Right lobe of liver (tissue), 6 donors: ENCODE data around the gene COL2A1. TPM values are rescaled to one million over a fixed set of nuclear protein-coding genes. Genes with fewer than 3 reads are reported as not detected.

ENCODE experiments used
- ATAC-seq, 4 donors: fragments of 200-7000 bp; cut with Tn5 transposase; one replicate each; pipeline ENCODE4 v1.9.1; 2020; ENCODE audit warnings: mild to moderate bottlenecking in 4 of 4, moderate library complexity in 4 of 4
- DNase-seq, 3 donors: peaks; one replicate each; pipeline ENCODE4 v3.0.0-alpha.2; 2020
- H3K27ac ChIP-seq, 3 donors: fragments of 200-600 bp; one replicate each; pipeline ENCODE4 v1.8.0; 2022
- H3K27me3 ChIP-seq, 2 donors: fragments of 200-600 bp; one replicate each; pipeline ENCODE4 v1.8.0; 2022
- H3K36me3 ChIP-seq, 4 donors: fragments of 200-600 bp; sonication (generic) in 1 of 4; one replicate each; pipeline versions ENCODE4 v1.5.1 to v1.8.0; 2017 to 2022; ENCODE audit warnings: control low read depth in 1 of 4
- H3K4me1 ChIP-seq, 4 donors: fragments of 200-600 bp; sonication (generic) in 1 of 4; one replicate each; pipeline versions ENCODE4 v1.5.1 to v1.8.0; 2017 to 2022; ENCODE audit warnings: control low read depth in 1 of 4
- H3K4me3 ChIP-seq, 3 donors: fragments of 200-600 bp; one replicate each; pipeline ENCODE4 v1.8.0; 2022
- H3K9me3 ChIP-seq, 4 donors: fragments of 200-600 bp; sonication (generic) in 1 of 4; one replicate each; pipeline versions ENCODE4 v1.5.1 to v1.8.0; 2017 to 2022; ENCODE audit warnings: control low read depth in 1 of 4
- CTCF ChIP-seq, 4 donors: fragments of 200-600 bp in 3 of 4; fragments of 450-650 bp in 1 of 4; IDR thresholded peaks; one replicate each; pipeline versions ENCODE4 v1.5.1 to v1.8.0; 2016 to 2022; ENCODE audit warnings: antibody characterized with exemption in 4 of 4, mild to moderate bottlenecking in 2 of 4
- POLR2A ChIP-seq: fragments of 450-650 bp; IDR thresholded peaks from one replicate; pipeline ENCODE4 v1.6.1; 2017; ENCODE audit warnings: antibody characterized with exemption, mild to moderate bottlenecking
- WGBS: methylation state at CpG from one replicate; pipeline ENCODE4 v1.1.6; 2018; ENCODE audit warnings: low coverage, low lambda C conversion rate; ENCODE audit not compliant: insufficient coverage; ENCODE audit errors: missing lambda C conversion rate; 5-methylcytosine and 5-hydroxymethylcytosine counted together
- intact Hi-C, 2 donors: fragments of 100-400 bp; cut with DNase I; formaldehyde crosslinking; loops; one replicate each; pipeline versions ENCODE4 v1.11.2 to v1.14.1; 2022
- total RNA-seq, 6 experiments: library from RNA; depleted of rRNA in 2 of 6; stranded (reverse); fragments of >200 nt in 2 of 6; fragmentation: NEBNext Ultra II Directional in 3 of 6; extraction: Animal tissue kit (Norgen Biotek cat#: 25700) in 3 of 6; gene quantifications; one replicate each; pipeline versions ENCODE4 v1.1.0 to v1.2.4, GENCODE V29; 2016 to 2023
- donor health status: DM: no; HTN: yes; CAD: no.
- donor health status: DM: no; HTN: no; CAD: no.
- donor health status: DM: no; HTN: no; CAD: no.
- donor health status: DM: no; HTN: yes; CAD: no.
- donor health status: DM: no; HTN: yes; CAD: no.

Gene COL2A1
- total RNA-seq, 6 experiments from 2014 or later: not detected

- TF ChIP-seq CTCF (IDR thresholded peaks at IDR 0.05) (no peak), POLR2A (no peak)
- no peaks in the 10 kb centered on the region for H3K27me3 ChIP-seq
- H3K9me3 ChIP-seq: no peaks in the 10 kb centered on the region
- H3K27ac ChIP-seq: no peak overlapping the region
- H3K4me3 ChIP-seq: no peak overlapping the region
- ATAC-seq: no peak
- DNase-seq: no peak
- H3K4me1 ChIP-seq: peaks cover 0 to 20% (median 0%) of the 10 kb centered on the region in 4 donors
- intact Hi-C loops: no loop called here
- H3K36me3 ChIP-seq: peaks cover 0 to 13% (median 0%) of the 10 kb centered on the region in 4 donors
- WGBS: 42% methylated on average over 3 of the region's 5 CpGs
Measured at GRCh38 chr12:47967461-47968321, 36.6 kb downstream of the COL2A1 start.

- Histone ChIP-seq H3K27me3 (no peaks in the 10 kb centered on the region), H3K27ac (no peak overlapping the region), H3K4me1 (peaks cover 0 to 20% (median 0%) of the 10 kb centered on the region in 4 donors), H3K4me3 (no peak overlapping the region), H3K36me3 (peaks cover 0 to 13% (median 0%) of the 10 kb centered on the region in 4 donors), H3K9me3 (no peaks in the 10 kb centered on the region)
- TF ChIP-seq CTCF (IDR thresholded peaks at IDR 0.05) (no peak), POLR2A (no peak)
- 76% methylated on average over 3 of the region's 3 CpGs for WGBS
- intact Hi-C loops: no loop called here
- ATAC-seq (peak in 2 of 4 donors; percentile 9 to 29), DNase-seq (no peak)
Measured at GRCh38 chr12:47965581-47965980, 38.7 kb downstream of the COL2A1 start.

GRCh38 chr12:47964106-47964728 is 40.1 kb downstream of the COL2A1 start:
- H3K27me3 ChIP-seq: no peaks in the 10 kb centered on the region
- 16% methylated on average over 16 of the region's 18 CpGs for WGBS
- H3K36me3 ChIP-seq: peaks cover 0 to 13% (median 0%) of the 10 kb centered on the region in 4 donors
- H3K4me3 ChIP-seq: peak overlapping the region; percentile 64 to 89 (median 82)
- ATAC-seq: peak in 1 of 4 donors; percentile 7
- peaks cover 0 to 20% (median 0%) of the 10 kb centered on the region in 4 donors for H3K4me1 ChIP-seq
- peak overlapping the region in 1 of 3 donors; percentile 56 for H3K27ac ChIP-seq
- peak in 1 of 3 donors; percentile 39 for DNase-seq
- no peaks in the 10 kb centered on the region for H3K9me3 ChIP-seq
- TF ChIP-seq CTCF (IDR thresholded peaks at IDR 0.05) (no peak), POLR2A (no peak)
- intact Hi-C loops: no loop called here

- no peaks in the 10 kb centered on the region for H3K27me3 ChIP-seq
- peak; percentile 98 to 99 (median 98) for ATAC-seq
Measured at GRCh38 chr12:47963340-47964040, 40.8 kb downstream of the COL2A1 start, which contains the start of gene TMEM106C. TSS of gene TMEM106C (plus strand) at chr12:47963596. CDS start at chr12:47964237, 641 bp downstream.

More at GRCh38 chr12:47963340-47964040, 40.8 kb downstream of the COL2A1 start, which contains the start of gene TMEM106C:
- Histone ChIP-seq H3K27ac (peak within 1 kb of the TSS; percentile 1 to 56 (median 24)), H3K4me1 (peaks cover 0 to 20% (median 0%) of the 10 kb centered on the region in 4 donors), H3K4me3 (peak within 1 kb of the TSS; percentile 64 to 89 (median 82)), H3K36me3 (peaks cover 0 to 13% (median 0%) of the 10 kb centered on the region in 4 donors), H3K9me3 (no peaks in the 10 kb centered on the region)
- TF ChIP-seq POLR2A: peak; percentile 44
- peak; percentile 88 to 99 (median 94) for TF ChIP-seq CTCF (IDR thresholded peaks at IDR 0.05)
- peak; percentile 92 to 94 (median 93) for DNase-seq
- 0% methylated on average over 22 of the region's 59 CpGs for WGBS
- intact Hi-C loops: no loop called here
